ENCODE results near the gene KBTBD13. TPM values are rescaled to one million over a fixed set of nuclear protein-coding genes. Genes with fewer than 3 reads are reported as not detected.

KBTBD13 gene
- total RNA-seq, 1 donor from 2014 or later: not detected

DNA sequence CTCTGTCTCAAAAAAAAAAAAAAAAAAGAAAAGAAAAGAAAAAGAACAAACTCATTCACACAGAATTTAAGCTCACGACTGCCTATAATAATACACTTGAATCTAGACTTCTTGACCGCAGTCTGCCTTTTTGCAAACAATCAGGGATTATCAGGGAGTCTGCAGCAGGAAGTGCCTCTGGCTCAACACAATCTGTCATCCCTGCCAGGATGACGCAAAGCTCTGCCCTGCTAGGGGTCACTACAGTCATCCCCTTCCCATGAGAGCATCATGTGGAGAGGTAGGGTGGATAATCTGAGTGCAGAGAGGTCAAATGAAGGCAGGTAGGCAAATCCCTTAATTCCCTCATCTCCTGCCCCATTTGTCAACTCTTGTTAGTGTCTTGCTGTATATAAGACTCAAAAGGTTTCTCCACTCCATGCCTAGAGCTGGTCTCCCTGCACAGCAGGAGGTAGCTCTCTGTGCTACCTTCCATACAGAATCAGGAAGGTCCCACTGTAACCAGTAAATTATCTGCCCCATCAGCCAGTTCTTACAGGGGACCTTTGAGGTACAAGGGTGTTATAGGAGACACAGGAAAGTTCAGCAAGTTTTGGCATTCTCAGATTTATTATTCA lies 34.2 kb downstream of the KBTBD13 start:
- no peak for TF ChIP-seq CTCF (IDR thresholded peaks at IDR 0.05)
- no peak overlapping the region for H3K27ac Mint-ChIP-seq
- H3K9me3 Mint-ChIP-seq: no peaks in the 10 kb centered on the region
- CTCF ChIA-PET: no interaction called here
- peaks cover 58% of the 10 kb centered on the region for H3K36me3 Mint-ChIP-seq (ENCODE audit: low read depth)
- POLR2A ChIA-PET: interaction anchor here (0.6 kb wide), 1 partner anchor 129 kb away, joined by 5 read pairs; no protein-coding TSS in a partner anchor
- DNase-seq (no peak), ATAC-seq (ENCODE audit: low read depth) (no peak)
- no peak overlapping the region for H3K4me3 Mint-ChIP-seq
- intact Hi-C loops (cut with micrococcal nuclease): no loop called here
- no peaks in the 10 kb centered on the region for H3K27me3 Mint-ChIP-seq
- H3K4me1 Mint-ChIP-seq: no peaks in the 10 kb centered on the region

GRCh38 chr15:65115086-65115485 lies 38.5 kb downstream of the KBTBD13 start, which contains the start of gene UBAP1L:
Gene UBAP1L, minus strand, starts transcription at chr15:65115200. Its CDS starts 8,985 bp downstream, at chr15:65106215.
- Mint-ChIP-seq H3K27ac (no peak within 1 kb of the TSS), H3K36me3 (ENCODE audit: low read depth) (peaks cover 74% of the 10 kb centered on the region), H3K9me3 (no peaks in the 10 kb centered on the region), H3K4me3 (no peak within 1 kb of the TSS), H3K27me3 (no peaks in the 10 kb centered on the region), H3K4me1 (no peaks in the 10 kb centered on the region)
- CTCF ChIA-PET: no interaction called here
- ATAC-seq (ENCODE audit: low read depth) (no peak), DNase-seq (no peak)
- TF ChIP-seq CTCF (IDR thresholded peaks at IDR 0.05): no peak
- POLR2A ChIA-PET: interaction anchor here (0.6 to 1.0 kb wide), 2 partner anchors 11 to 1323 kb away, joined by 3 read pairs; no protein-coding TSS in a partner anchor
- intact Hi-C loops (cut with micrococcal nuclease): no loop called here

DNA sequence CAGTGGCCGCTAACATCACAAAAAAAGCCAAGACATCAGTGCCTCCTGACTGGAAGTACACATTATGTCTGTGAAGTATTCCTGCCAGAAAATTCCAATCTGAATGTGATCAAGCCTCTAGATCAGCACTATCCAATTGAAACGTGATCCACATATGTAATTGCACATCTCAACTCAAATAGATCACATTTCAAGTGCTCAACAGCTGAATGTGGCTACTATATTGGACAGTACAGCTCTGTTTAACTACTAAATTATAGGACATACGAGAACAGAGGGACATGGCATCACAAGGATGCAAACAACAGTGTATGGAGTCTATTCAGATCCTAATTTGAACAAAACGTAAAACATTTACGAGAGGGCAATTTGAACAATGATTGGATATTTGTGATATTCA lies 39.0 kb downstream of the KBTBD13 start:
- Mint-ChIP-seq H3K4me1 (no peaks in the 10 kb centered on the region), H3K9me3 (no peaks in the 10 kb centered on the region), H3K4me3 (no peak overlapping the region), H3K36me3 (ENCODE audit: low read depth) (peaks cover 74% of the 10 kb centered on the region), H3K27me3 (no peaks in the 10 kb centered on the region), H3K27ac (no peak overlapping the region)
- TF ChIP-seq CTCF (IDR thresholded peaks at IDR 0.05): no peak
- ATAC-seq (ENCODE audit: low read depth) (no peak), DNase-seq (no peak)
- CTCF ChIA-PET: no interaction called here
- intact Hi-C loops (cut with micrococcal nuclease): no loop called here
- POLR2A ChIA-PET: interaction anchor here (1.0 kb wide), 1 partner anchor 11 kb away, joined by 3 read pairs; no protein-coding TSS in a partner anchor

Other genes starting within 250 kb of the KBTBD13 start
- 36.5 and 38.1 TPM in 2 replicates for gene PLEKHO2, start 234.8 kb upstream of the KBTBD13 start, total RNA-seq
- gene ANKDD1A, start 164.8 kb upstream of the KBTBD13 start, total RNA-seq: 3.7 and 3.9 TPM in 2 replicates
- 74.7 and 75.7 TPM in 2 replicates for gene SPG21, start 86.8 kb upstream of the KBTBD13 start, total RNA-seq
- 9.8 and 13.5 TPM in 2 replicates for gene MTFMT, start 47.1 kb upstream of the KBTBD13 start, total RNA-seq
- gene SLC51B, start 31.4 kb upstream of the KBTBD13 start, total RNA-seq: not detected in 2 replicates
- not detected in 2 replicates for gene RASL12, start 8.8 kb upstream of the KBTBD13 start, total RNA-seq
- 5.9 and 9.6 TPM in 2 replicates for gene UBAP1L, start 38.5 kb downstream of the KBTBD13 start, total RNA-seq
- 29.3 and 30.7 TPM in 2 replicates for gene PDCD7, start 57.1 kb downstream of the KBTBD13 start, total RNA-seq
- gene CLPX, start 108.6 kb downstream of the KBTBD13 start, total RNA-seq: 52.2 and 53.5 TPM in 2 replicates
- gene CILP, start 134.7 kb downstream of the KBTBD13 start, total RNA-seq: 0.10 and 0.18 TPM in 2 replicates
- 11.2 and 11.5 TPM in 2 replicates for gene PARP16, start 210.1 kb downstream of the KBTBD13 start, total RNA-seq
- not detected in 2 replicates for gene RNU5A-1, start 219.3 kb downstream of the KBTBD13 start, total RNA-seq
- gene RNU5B-1, start 227.9 kb downstream of the KBTBD13 start, total RNA-seq: 32.5 TPM in 1 of 2 replicates, not detected in the other